Measurements from ENCODE around the gene FGFR2.
A peak's percentile ranks its signal among the peaks of the same experiment; 100 is the strongest.

FGFR2 gene

DNA sequence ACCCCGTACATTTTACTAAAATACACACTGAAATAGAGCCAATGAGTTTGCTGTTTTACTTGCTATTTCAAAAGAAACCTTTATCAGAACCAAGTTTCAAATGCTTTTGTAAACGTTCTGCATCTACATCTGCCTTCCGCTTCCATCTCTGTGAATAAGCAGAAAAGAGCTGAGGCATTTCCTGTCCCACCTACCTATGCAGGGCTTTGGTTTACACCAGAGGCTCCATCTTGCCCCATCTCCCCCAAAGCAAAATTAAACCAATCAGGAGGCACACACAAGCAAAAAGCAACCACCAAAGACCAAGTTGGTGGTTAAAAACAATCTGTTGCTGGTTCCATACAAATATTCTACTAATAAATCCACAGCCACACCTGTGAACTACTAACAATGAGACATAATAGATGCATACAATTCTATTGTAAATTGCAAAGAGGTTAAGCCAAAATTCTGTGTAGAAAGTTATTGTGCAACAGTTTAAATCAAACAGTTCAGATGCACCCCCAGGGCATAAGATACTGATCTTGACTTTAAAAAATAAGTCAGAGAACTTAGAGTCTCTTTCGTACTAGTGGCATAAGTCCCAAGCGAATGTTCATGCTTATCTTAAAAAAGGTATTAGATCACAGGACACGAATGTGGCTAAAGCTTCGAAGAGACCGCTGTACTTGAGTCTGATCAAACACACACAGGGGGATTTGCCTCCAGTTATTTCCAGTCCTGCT lies 83.9 kb downstream of the FGFR2 start:
- H3K4me1 ChIP-seq (ENCODE audit: control extremely low read depth in 1 of 4, control insufficient read depth in 4 of 4, insufficient read depth in 4 of 4, low read length in 3 of 4): peaks cover 0 to 7% (median 0%) of the 10 kb centered on the region in 4 experiments
- CTCF ChIA-PET: no interaction called here
- H3K27ac ChIP-seq (ENCODE audit: insufficient read depth in 1 of 2, low read depth in 1 of 2, low read length in 2 of 2, poor library complexity in 1 of 2, severe bottlenecking in 2 of 2): no peak overlapping the region
- no peaks in the 10 kb centered on the region for H3K9me3 ChIP-seq (ENCODE audit: control extremely low read depth in 1 of 5, control insufficient read depth in 4 of 5, insufficient read depth in 2 of 5, low read depth in 1 of 5, low read length in 4 of 5)
- DNase-seq: peak in 2 of 3 donors; percentile 7 to 29
- H3K4me3 ChIP-seq (ENCODE audit: control insufficient read depth in 1 of 7, extremely low read depth in 1 of 7, insufficient read depth in 4 of 7, low read depth in 2 of 7, low read length in 6 of 7): no peak overlapping the region
- no peaks in the 10 kb centered on the region for H3K27me3 ChIP-seq (replicated peaks in 2 of 5; ENCODE audit: control insufficient read depth in 4 of 5, insufficient read depth in 5 of 5, low read length in 4 of 5)
- POLR2A ChIA-PET: no interaction called here
- no peaks in the 10 kb centered on the region for H3K36me3 ChIP-seq (ENCODE audit: control insufficient read depth in 4 of 4, insufficient read depth in 4 of 4, low read length in 3 of 4)
- WGBS (ENCODE audit: insufficient coverage): 77% methylated on average over 8 of the region's 8 CpGs

DNA sequence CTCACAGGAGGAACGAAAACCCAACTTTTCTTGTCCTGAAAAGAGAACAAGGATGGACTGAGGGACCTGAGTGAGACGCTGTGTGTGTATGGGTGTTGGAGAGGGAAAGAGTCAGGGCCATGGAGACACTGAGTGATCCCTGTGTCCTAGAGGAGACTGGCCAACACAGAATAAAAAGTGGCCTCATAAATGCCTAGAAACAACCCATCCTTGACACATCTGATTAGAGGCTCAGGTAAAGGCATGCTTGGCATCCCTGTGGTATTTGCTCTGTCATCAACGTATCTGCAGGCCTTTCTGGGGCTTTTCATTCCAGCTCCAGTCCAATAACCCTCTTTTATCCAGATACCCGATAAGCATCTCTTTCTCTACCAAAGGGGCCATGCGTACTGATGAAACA lies 86.3 kb downstream of the FGFR2 start:
- no peaks in the 10 kb centered on the region for H3K36me3 ChIP-seq (ENCODE audit: control insufficient read depth in 4 of 4, insufficient read depth in 4 of 4, low read length in 3 of 4)
- no peak for DNase-seq
- no peaks in the 10 kb centered on the region for H3K9me3 ChIP-seq (ENCODE audit: control extremely low read depth in 1 of 5, control insufficient read depth in 4 of 5, insufficient read depth in 2 of 5, low read depth in 1 of 5, low read length in 4 of 5)
- no peak overlapping the region for H3K4me3 ChIP-seq (ENCODE audit: control insufficient read depth in 1 of 7, extremely low read depth in 1 of 7, insufficient read depth in 4 of 7, low read depth in 2 of 7, low read length in 6 of 7)
- POLR2A ChIA-PET: no interaction called here
- 98% methylated on average over 4 of the region's 5 CpGs for WGBS (ENCODE audit: insufficient coverage)
- H3K4me1 ChIP-seq (ENCODE audit: control extremely low read depth in 1 of 4, control insufficient read depth in 4 of 4, insufficient read depth in 4 of 4, low read length in 3 of 4): peaks cover 0 to 7% (median 0%) of the 10 kb centered on the region in 4 experiments
- CTCF ChIA-PET: no interaction called here
- H3K27me3 ChIP-seq (replicated peaks in 2 of 5; ENCODE audit: control insufficient read depth in 4 of 5, insufficient read depth in 5 of 5, low read length in 4 of 5): no peaks in the 10 kb centered on the region
- no peak overlapping the region for H3K27ac ChIP-seq (ENCODE audit: insufficient read depth in 1 of 2, low read depth in 1 of 2, low read length in 2 of 2, poor library complexity in 1 of 2, severe bottlenecking in 2 of 2)

DNA sequence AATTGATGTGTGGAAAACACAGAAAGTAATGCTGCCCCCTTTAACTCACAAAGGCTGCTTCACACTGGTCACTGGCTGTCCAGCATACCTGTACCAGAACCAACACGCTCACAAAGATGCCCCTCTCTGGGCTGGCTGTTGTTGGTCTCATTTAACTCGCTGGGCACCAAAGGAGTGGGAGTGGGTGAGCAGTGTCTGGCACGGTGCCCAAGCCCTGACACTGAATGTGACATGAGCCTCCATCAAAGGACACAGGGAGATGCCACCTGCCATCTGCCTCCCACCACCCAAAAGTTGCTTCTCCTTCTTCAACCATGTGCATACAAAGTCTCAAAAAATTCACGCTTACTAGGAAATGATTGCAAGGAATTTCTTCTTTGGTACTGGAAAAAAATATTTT lies 86.8 kb downstream of the FGFR2 start:
- DNase-seq: no peak
- Histone ChIP-seq H3K4me1 (ENCODE audit: control extremely low read depth in 1 of 4, control insufficient read depth in 4 of 4, insufficient read depth in 4 of 4, low read length in 3 of 4) (peaks cover 0 to 7% (median 0%) of the 10 kb centered on the region in 4 experiments), H3K36me3 (ENCODE audit: control insufficient read depth in 4 of 4, insufficient read depth in 4 of 4, low read length in 3 of 4) (no peaks in the 10 kb centered on the region), H3K27ac (ENCODE audit: insufficient read depth in 1 of 2, low read depth in 1 of 2, low read length in 2 of 2, poor library complexity in 1 of 2, severe bottlenecking in 2 of 2) (no peak overlapping the region), H3K4me3 (ENCODE audit: control insufficient read depth in 1 of 7, extremely low read depth in 1 of 7, insufficient read depth in 4 of 7, low read depth in 2 of 7, low read length in 6 of 7) (no peak overlapping the region), H3K27me3 (replicated peaks in 2 of 5; ENCODE audit: control insufficient read depth in 4 of 5, insufficient read depth in 5 of 5, low read length in 4 of 5) (no peaks in the 10 kb centered on the region), H3K9me3 (ENCODE audit: control extremely low read depth in 1 of 5, control insufficient read depth in 4 of 5, insufficient read depth in 2 of 5, low read depth in 1 of 5, low read length in 4 of 5) (no peaks in the 10 kb centered on the region)
- 92% methylated on average over 2 of the region's 4 CpGs for WGBS (ENCODE audit: insufficient coverage)
- CTCF ChIA-PET: no interaction called here
- POLR2A ChIA-PET: no interaction called here

DNA sequence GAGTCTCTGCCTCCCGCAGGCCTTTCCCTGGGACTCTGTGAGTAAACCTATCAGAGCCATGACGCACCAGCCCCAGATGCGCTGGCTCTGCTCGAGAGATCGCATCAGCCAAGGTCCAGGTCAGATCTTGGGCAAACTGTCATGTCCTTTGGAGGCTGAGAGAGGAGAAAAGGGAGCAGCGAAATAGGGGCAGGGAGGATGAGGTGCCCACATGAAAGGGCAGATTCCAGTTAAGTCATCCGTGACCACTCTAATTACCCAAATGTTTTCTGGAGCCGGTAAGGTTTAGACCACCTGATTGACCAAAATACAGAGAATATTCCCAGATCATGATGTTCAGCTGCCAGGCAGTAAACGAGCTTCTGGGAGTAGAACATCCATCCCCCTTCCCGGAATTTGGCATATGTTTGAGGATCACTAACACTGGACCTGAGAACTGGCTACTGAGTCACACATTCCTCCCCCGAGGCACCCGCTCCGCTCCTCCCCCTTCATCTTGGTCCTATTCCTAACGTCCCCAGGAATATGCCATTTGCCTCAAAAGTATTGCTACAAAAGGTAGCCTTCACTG lies 88.0 kb downstream of the FGFR2 start:
- ChIA-PET POLR2A (no interaction called here), CTCF (no interaction called here)
- Histone ChIP-seq H3K27ac (ENCODE audit: insufficient read depth in 1 of 2, low read depth in 1 of 2, low read length in 2 of 2, poor library complexity in 1 of 2, severe bottlenecking in 2 of 2) (no peak overlapping the region), H3K27me3 (replicated peaks in 2 of 5; ENCODE audit: control insufficient read depth in 4 of 5, insufficient read depth in 5 of 5, low read length in 4 of 5) (no peaks in the 10 kb centered on the region), H3K4me3 (ENCODE audit: control insufficient read depth in 1 of 7, extremely low read depth in 1 of 7, insufficient read depth in 4 of 7, low read depth in 2 of 7, low read length in 6 of 7) (no peak overlapping the region), H3K36me3 (ENCODE audit: control insufficient read depth in 4 of 4, insufficient read depth in 4 of 4, low read length in 3 of 4) (no peaks in the 10 kb centered on the region), H3K4me1 (ENCODE audit: control extremely low read depth in 1 of 4, control insufficient read depth in 4 of 4, insufficient read depth in 4 of 4, low read length in 3 of 4) (peaks cover 0 to 7% (median 0%) of the 10 kb centered on the region in 4 experiments), H3K9me3 (ENCODE audit: control extremely low read depth in 1 of 5, control insufficient read depth in 4 of 5, insufficient read depth in 2 of 5, low read depth in 1 of 5, low read length in 4 of 5) (no peaks in the 10 kb centered on the region)
- no peak for DNase-seq
- WGBS (ENCODE audit: insufficient coverage): 95% methylated on average over 10 of the region's 14 CpGs

DNA sequence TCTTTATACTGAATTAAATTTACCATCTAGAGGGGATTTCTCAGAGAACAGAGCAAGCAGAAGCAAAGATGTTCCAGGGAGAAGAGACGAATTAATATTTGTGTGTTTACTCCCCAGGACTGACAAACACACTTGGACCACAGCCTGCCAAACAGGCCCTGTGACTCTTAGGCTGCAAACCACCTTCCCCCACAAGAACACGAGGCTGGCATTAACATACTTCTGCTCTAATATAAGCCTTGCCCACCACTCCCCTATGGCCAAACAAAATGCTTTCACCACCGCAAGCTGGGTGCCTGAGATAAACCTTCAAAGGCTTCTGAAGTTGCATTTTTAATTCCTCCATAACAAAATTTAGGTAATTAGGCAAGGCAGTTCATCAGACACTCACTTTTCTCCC lies 88.4 kb downstream of the FGFR2 start:
- POLR2A ChIA-PET: no interaction called here
- H3K4me3 ChIP-seq (ENCODE audit: control insufficient read depth in 1 of 7, extremely low read depth in 1 of 7, insufficient read depth in 4 of 7, low read depth in 2 of 7, low read length in 6 of 7): no peak overlapping the region
- no peaks in the 10 kb centered on the region for H3K36me3 ChIP-seq (ENCODE audit: control insufficient read depth in 4 of 4, insufficient read depth in 4 of 4, low read length in 3 of 4)
- CTCF ChIA-PET: no interaction called here
- H3K27ac ChIP-seq (ENCODE audit: insufficient read depth in 1 of 2, low read depth in 1 of 2, low read length in 2 of 2, poor library complexity in 1 of 2, severe bottlenecking in 2 of 2): no peak overlapping the region
- no peaks in the 10 kb centered on the region for H3K27me3 ChIP-seq (replicated peaks in 2 of 5; ENCODE audit: control insufficient read depth in 4 of 5, insufficient read depth in 5 of 5, low read length in 4 of 5)
- H3K9me3 ChIP-seq (ENCODE audit: control extremely low read depth in 1 of 5, control insufficient read depth in 4 of 5, insufficient read depth in 2 of 5, low read depth in 1 of 5, low read length in 4 of 5): no peaks in the 10 kb centered on the region
- H3K4me1 ChIP-seq (ENCODE audit: control extremely low read depth in 1 of 4, control insufficient read depth in 4 of 4, insufficient read depth in 4 of 4, low read length in 3 of 4): peaks cover 0 to 7% (median 0%) of the 10 kb centered on the region in 4 experiments
- WGBS (ENCODE audit: insufficient coverage): 91% methylated on average over 3 of the region's 3 CpGs
- peak in 2 of 3 donors; percentile 36 to 70 for DNase-seq

DNA sequence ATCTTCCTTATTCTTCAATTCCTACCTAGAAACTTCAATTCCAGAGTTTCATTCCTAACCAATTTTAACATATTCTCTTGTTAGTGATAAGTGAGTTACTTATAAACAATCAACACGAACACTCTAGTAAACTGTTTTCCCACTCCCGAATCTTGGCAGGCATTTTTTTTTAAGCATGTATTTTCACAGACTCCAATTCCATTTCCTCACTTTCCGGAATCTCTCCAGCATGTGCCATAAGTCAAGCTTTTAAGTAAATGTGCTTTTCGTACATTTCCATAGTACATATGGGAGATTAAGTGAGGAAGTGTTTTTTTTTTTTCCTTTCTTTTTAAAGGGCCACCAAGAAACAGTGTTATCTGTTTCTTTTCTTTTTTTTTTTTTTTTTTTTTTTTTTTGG lies 89.1 kb downstream of the FGFR2 start:
- POLR2A ChIA-PET: no interaction called here
- H3K27ac ChIP-seq (ENCODE audit: insufficient read depth in 1 of 2, low read depth in 1 of 2, low read length in 2 of 2, poor library complexity in 1 of 2, severe bottlenecking in 2 of 2): no peak overlapping the region
- no peak overlapping the region for H3K4me3 ChIP-seq (ENCODE audit: control insufficient read depth in 1 of 7, extremely low read depth in 1 of 7, insufficient read depth in 4 of 7, low read depth in 2 of 7, low read length in 6 of 7)
- no CpG with 5 or more reads among the region's 4 CpGs for WGBS (ENCODE audit: insufficient coverage)
- DNase-seq: no peak
- H3K9me3 ChIP-seq (ENCODE audit: control extremely low read depth in 1 of 5, control insufficient read depth in 4 of 5, insufficient read depth in 2 of 5, low read depth in 1 of 5, low read length in 4 of 5): no peaks in the 10 kb centered on the region
- peaks cover 0 to 5% (median 0%) of the 10 kb centered on the region in 4 experiments for H3K4me1 ChIP-seq (ENCODE audit: control extremely low read depth in 1 of 4, control insufficient read depth in 4 of 4, insufficient read depth in 4 of 4, low read length in 3 of 4)
- H3K36me3 ChIP-seq (ENCODE audit: control insufficient read depth in 4 of 4, insufficient read depth in 4 of 4, low read length in 3 of 4): no peaks in the 10 kb centered on the region
- H3K27me3 ChIP-seq (replicated peaks in 2 of 5; ENCODE audit: control insufficient read depth in 4 of 5, insufficient read depth in 5 of 5, low read length in 4 of 5): no peaks in the 10 kb centered on the region
- CTCF ChIA-PET: no interaction called here

DNA sequence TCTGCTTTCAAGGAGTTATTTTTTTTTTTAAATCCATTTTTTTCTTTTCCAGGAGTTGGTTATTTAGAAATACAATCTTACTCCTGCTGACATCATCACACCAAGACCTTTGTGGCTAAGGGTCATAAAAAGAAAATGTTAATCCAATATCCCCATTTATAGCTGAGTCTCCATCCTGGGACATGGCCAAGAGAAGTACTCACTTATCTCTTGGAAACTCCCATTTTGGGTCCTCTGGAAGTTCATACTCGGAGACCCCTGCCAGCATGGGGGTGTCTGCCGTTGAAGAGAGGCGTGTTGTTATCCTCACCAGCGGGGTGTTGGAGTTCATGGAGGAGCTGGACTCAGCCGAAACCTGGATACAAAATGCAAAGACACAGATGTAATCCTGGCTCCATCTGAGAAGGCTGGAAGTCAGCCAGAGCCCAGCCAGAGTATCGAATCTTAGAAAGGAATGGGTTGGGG lies 94.6 kb downstream of the FGFR2 start:
- Histone ChIP-seq H3K4me1 (ENCODE audit: control extremely low read depth in 1 of 4, control insufficient read depth in 4 of 4, insufficient read depth in 4 of 4, low read length in 3 of 4) (no peaks in the 10 kb centered on the region), H3K9me3 (ENCODE audit: control extremely low read depth in 1 of 5, control insufficient read depth in 4 of 5, insufficient read depth in 2 of 5, low read depth in 1 of 5, low read length in 4 of 5) (no peaks in the 10 kb centered on the region), H3K4me3 (ENCODE audit: control insufficient read depth in 1 of 7, extremely low read depth in 1 of 7, insufficient read depth in 4 of 7, low read depth in 2 of 7, low read length in 6 of 7) (no peak overlapping the region), H3K27me3 (replicated peaks in 2 of 5; ENCODE audit: control insufficient read depth in 4 of 5, insufficient read depth in 5 of 5, low read length in 4 of 5) (no peaks in the 10 kb centered on the region), H3K27ac (ENCODE audit: insufficient read depth in 1 of 2, low read depth in 1 of 2, low read length in 2 of 2, poor library complexity in 1 of 2, severe bottlenecking in 2 of 2) (no peak overlapping the region), H3K36me3 (ENCODE audit: control insufficient read depth in 4 of 4, insufficient read depth in 4 of 4, low read length in 3 of 4) (no peaks in the 10 kb centered on the region)
- CTCF ChIA-PET: no interaction called here
- DNase-seq: no peak
- WGBS (ENCODE audit: insufficient coverage): 98% methylated on average over 6 of the region's 6 CpGs
- POLR2A ChIA-PET: interaction anchor here (0.6 kb wide), 1 partner anchor 16 kb away, joined by 3 read pairs; no protein-coding TSS in a partner anchor
